Activated CD8-positive, alpha-beta memory T cell treated with anti-CD3 and anti-CD28 coated beads for 4 hours (primary cell): ENCODE data around the gene PPP5C.

Experiments
- DNase-seq, 2 donors: peaks; one replicate each; pipeline ENCODE4 v3.0.0-alpha.2; 2020; ENCODE audit warnings: low read depth in 2 of 2

PPP5C gene

GRCh38 chr19:46330319-46330918, 16.5 kb upstream of the PPP5C start:
- DNase-seq, result no peak

GRCh38 chr19:46337487-46337886, 9.4 kb upstream of the PPP5C start:
- no peak for DNase-seq

- no peak for DNase-seq
Observed at GRCh38 chr19:46339446-46339845, 7.4 kb upstream of the PPP5C start.

- DNase-seq, result no peak
Observed at GRCh38 chr19:46340051-46340659, 6.7 kb upstream of the PPP5C start.

GRCh38 chr19:46341937-46342336, 5.0 kb upstream of the PPP5C start:
- no peak for DNase-seq

- DNase-seq, result no peak
Observed at GRCh38 chr19:46344363-46344762, 2.5 kb upstream of the PPP5C start.

- DNase-seq, result no peak
Observed at GRCh38 chr19:46345157-46345556, 1.7 kb upstream of the PPP5C start.

GRCh38 chr19:46347572-46347883, 641 bp downstream of the PPP5C start:
- DNase-seq, result no peak

GRCh38 chr19:46347985-46348384, 1.1 kb downstream of the PPP5C start:
- DNase-seq, result no peak

- DNase-seq, result no peak
Observed at GRCh38 chr19:46349311-46349993, 2.6 kb downstream of the PPP5C start.

GRCh38 chr19:46350029-46350757, 3.3 kb downstream of the PPP5C start:
- DNase-seq, result no peak

GRCh38 chr19:46350758-46351159, 3.9 kb downstream of the PPP5C start:
- peak in 1 of 2 donors; percentile 7 for DNase-seq

GRCh38 chr19:46351241-46352041, 4.6 kb downstream of the PPP5C start:
- DNase-seq, result no peak

- DNase-seq, result no peak
Observed at GRCh38 chr19:46353730-46354528, 7.0 kb downstream of the PPP5C start.

- no peak for DNase-seq
Observed at GRCh38 chr19:46355234-46356148, 8.6 kb downstream of the PPP5C start.

- no peak for DNase-seq
Observed at GRCh38 chr19:46356149-46357055, 9.5 kb downstream of the PPP5C start.

- DNase-seq, result no peak
Observed at GRCh38 chr19:46357846-46358583, 11.1 kb downstream of the PPP5C start.

GRCh38 chr19:46361915-46362314, 15.0 kb downstream of the PPP5C start:
- no peak for DNase-seq
